Measurements from ENCODE around the gene TSSK1B.
"Not testable (repeated sequence)": the region's sequence is repeated elsewhere in the genome, so short reads cannot be mapped to it uniquely, and the experiment has no call there.

TSSK1B gene

GRCh38 chr5:113434889-113435288 lies at the start of gene TSSK1B:
Gene TSSK1B, minus strand, starts transcription at chr5:113434989. Its CDS starts 150 bp downstream, at chr5:113434839.
- peak within 1 kb of the TSS in 2 of 3 experiments; percentile 95 to 98 for H3K27ac Mint-ChIP-seq
- no peaks in the 10 kb centered on the region for H3K27me3 Mint-ChIP-seq (ENCODE audit: low read depth)
- no peaks in the 10 kb centered on the region for H3K9me3 Mint-ChIP-seq
- H3K36me3 Mint-ChIP-seq (ENCODE audit: low read depth), result no peaks in the 10 kb centered on the region
- H3K4me1 Mint-ChIP-seq, result peaks cover 33% of the 10 kb centered on the region
- TF ChIP-seq CTCF (IDR thresholded peaks at IDR 0.05; ENCODE audit: unreplicated experiment in 3 of 3), result no peak
- no peak within 1 kb of the TSS for H3K4me3 Mint-ChIP-seq

GRCh38 chr5:113480243-113480642 lies 45.5 kb upstream of the TSSK1B start:
- H3K27me3 Mint-ChIP-seq (ENCODE audit: low read depth), result no peaks in the 10 kb centered on the region
- H3K9me3 Mint-ChIP-seq, result peaks cover 27% of the 10 kb centered on the region
- H3K4me1 Mint-ChIP-seq, result no peaks in the 10 kb centered on the region
- H3K36me3 Mint-ChIP-seq (ENCODE audit: low read depth), result no peaks in the 10 kb centered on the region
- H3K27ac Mint-ChIP-seq, result no peak overlapping the region
- H3K4me3 Mint-ChIP-seq, result no peak overlapping the region
- TF ChIP-seq CTCF (IDR thresholded peaks at IDR 0.05; ENCODE audit: unreplicated experiment in 3 of 3), result no peak

- Mint-ChIP-seq H3K36me3 (ENCODE audit: low read depth) (no peaks in the 10 kb centered on the region), H3K27me3 (ENCODE audit: low read depth) (no peaks in the 10 kb centered on the region), H3K27ac (no peak overlapping the region), H3K9me3 (peaks cover 22% of the 10 kb centered on the region), H3K4me1 (no peaks in the 10 kb centered on the region), H3K4me3 (no peak overlapping the region)
- no peak for TF ChIP-seq CTCF (IDR thresholded peaks at IDR 0.05; ENCODE audit: unreplicated experiment in 3 of 3)
Measured at GRCh38 chr5:113478691-113479090, 43.9 kb upstream of the TSSK1B start.

- Mint-ChIP-seq H3K27ac (peak overlapping the region in 1 of 3 experiments; percentile 26), H3K27me3 (ENCODE audit: low read depth) (no peaks in the 10 kb centered on the region), H3K36me3 (ENCODE audit: low read depth) (peaks cover 9% of the 10 kb centered on the region), H3K9me3 (peaks cover 25% of the 10 kb centered on the region), H3K4me3 (no peak overlapping the region), H3K4me1 (no peaks in the 10 kb centered on the region)
- TF ChIP-seq CTCF (IDR thresholded peaks at IDR 0.05; ENCODE audit: unreplicated experiment in 3 of 3), result no peak
Measured at GRCh38 chr5:113474100-113474728, 39.4 kb upstream of the TSSK1B start.

- no peak for TF ChIP-seq CTCF (IDR thresholded peaks at IDR 0.05; ENCODE audit: unreplicated experiment in 3 of 3)
- H3K27ac Mint-ChIP-seq, result peak overlapping the region in 2 of 3 experiments; percentile 17 to 48
- H3K9me3 Mint-ChIP-seq, result peaks cover 9% of the 10 kb centered on the region
- no peaks in the 10 kb centered on the region for H3K27me3 Mint-ChIP-seq (ENCODE audit: low read depth)
- peaks cover 9% of the 10 kb centered on the region for H3K4me1 Mint-ChIP-seq
- no peaks in the 10 kb centered on the region for H3K36me3 Mint-ChIP-seq (ENCODE audit: low read depth)
- H3K4me3 Mint-ChIP-seq, result no peak overlapping the region
Measured at GRCh38 chr5:113463032-113463431, 28.2 kb upstream of the TSSK1B start.

GRCh38 chr5:113457106-113457505 lies 22.3 kb upstream of the TSSK1B start:
- not testable (repeated sequence) for H3K4me3 Mint-ChIP-seq; H3K36me3 Mint-ChIP-seq (ENCODE audit: low read depth); H3K27me3 Mint-ChIP-seq (ENCODE audit: low read depth); H3K9me3 Mint-ChIP-seq; H3K27ac Mint-ChIP-seq
- H3K4me1 Mint-ChIP-seq, result peaks cover 12% of the 10 kb centered on the region

Data from nephron (organoid).